Aorta (tissue), 5 donors: ENCODE results near the gene KLKB1. TPM values are rescaled to one million over a fixed set of nuclear protein-coding genes. Genes with fewer than 3 reads are reported as not detected.
"Not testable (repeated sequence)": the region's sequence is repeated elsewhere in the genome, so short reads cannot be mapped to it uniquely, and the experiment has no call there.

Source experiments
- ATAC-seq: fragments of 200-7000 bp; cut with Tn5 transposase; one replicate; pipeline ENCODE4 v1.9.1; 2022; ENCODE audit warnings: moderate library complexity; ENCODE audit not compliant: low FRiP score
- DNase-seq, 2 donors: peaks; one replicate each; pipeline ENCODE4 v3.0.0-alpha.2; 2020
- H3K27ac ChIP-seq, 2 donors: one replicate each; pipeline ENCODE4 v1.5.1; 2013; ENCODE audit warnings: low read length in 2 of 2, mild to moderate bottlenecking in 2 of 2, moderate library complexity in 2 of 2, control low read depth in 1 of 2, inconsistent platforms in 1 of 2, low read depth in 1 of 2
- H3K27me3 ChIP-seq, 2 donors: one replicate each; pipeline ENCODE4 v1.6.1; 2013; ENCODE audit warnings: control low read depth in 1 of 2, low read length in 1 of 2, mild to moderate bottlenecking in 1 of 2, moderate library complexity in 1 of 2; ENCODE audit not compliant: insufficient read depth in 2 of 2, control insufficient read depth in 1 of 2
- H3K36me3 ChIP-seq, 2 donors: one replicate each; pipeline ENCODE4 v1.6.1; 2013; ENCODE audit warnings: control low read depth in 1 of 2, low read length in 1 of 2, mild to moderate bottlenecking in 1 of 2; ENCODE audit not compliant: insufficient read depth in 2 of 2, control insufficient read depth in 1 of 2
- H3K4me1 ChIP-seq, 2 donors: one replicate each; pipeline ENCODE4 v1.6.1; 2013; ENCODE audit warnings: low read length in 2 of 2, control low read depth in 1 of 2, mild to moderate bottlenecking in 1 of 2, moderate library complexity in 1 of 2; ENCODE audit not compliant: insufficient read depth in 2 of 2, control insufficient read depth in 1 of 2
- H3K4me3 ChIP-seq, 2 donors: one replicate each; pipeline ENCODE4 v1.5.1; 2013; ENCODE audit warnings: low read length in 2 of 2, control low read depth in 1 of 2, mild to moderate bottlenecking in 1 of 2
- H3K9me3 ChIP-seq: one replicate; pipeline ENCODE4 v1.6.1; 2013; ENCODE audit warnings: mild to moderate bottlenecking, low read length; ENCODE audit not compliant: control insufficient read depth
- WGBS, 2 donors: extraction: QIAGEN DNeasy Blood & Tissue Kit; methylation state at CpG; one replicate each; pipeline ENCODE4 v1.1.7; 2013; 5-methylcytosine and 5-hydroxymethylcytosine counted together
- intact Hi-C, 2 donors: fragments of 100-400 bp; cut with DNase I; formaldehyde crosslinking; loops; one replicate each; pipeline versions ENCODE4 v1.14.2 to v1.15.0; 2022
- polyA plus RNA-seq, 2 donors: library from polyadenylated mRNA; stranded (reverse); fragments of 200-250 nt; gene quantifications; one replicate each; pipeline ENCODE4 v1.2.3, GENCODE V29; 2013
- total RNA-seq, 2 donors: library from RNA; stranded (reverse); fragmentation: NEBNext Ultra II Directional; extraction: Animal tissue kit (Norgen Biotek cat#: 25700); gene quantifications; one replicate each; pipeline ENCODE4 v1.2.1, GENCODE V29; 2021
- donor health status: healthy with polysubstance abuse.
- donor health status: Bipolar disorder and iron deficiency.
- donor health status: DM: no; HTN: no; CAD: no.
- donor health status: DM: no; HTN: no; CAD: no.
- donor health status: DM: yes; HTN: yes; CAD: no.

The KLKB1 gene
- total and polyA plus RNA-seq, 4 donors: 1.2 to 7.3 (median 2.2) TPM; not detected in 1

DNA sequence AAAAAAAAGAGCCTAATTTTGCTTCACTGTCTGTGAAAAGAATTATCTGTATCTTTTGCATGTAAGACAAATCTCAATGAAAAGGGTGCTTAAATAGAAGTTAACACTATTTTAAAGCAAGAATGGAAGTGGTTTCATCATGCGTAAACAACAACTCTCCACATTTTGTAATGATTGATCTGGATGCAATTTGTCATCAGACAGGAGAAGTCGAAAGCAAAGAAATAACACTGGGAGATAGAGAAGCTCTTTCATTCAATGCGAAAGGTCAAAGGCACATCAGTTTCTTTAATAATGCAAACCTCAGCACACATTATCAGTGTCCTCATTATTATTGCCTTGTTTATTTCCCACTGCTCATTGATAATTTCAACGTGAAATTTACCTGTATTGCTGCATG is 8.8 kb downstream of the KLKB1 start:
- ATAC-seq (no peak), DNase-seq (no peak)
- H3K9me3 ChIP-seq: no peaks in the 10 kb centered on the region
- H3K27me3 ChIP-seq: no peaks in the 10 kb centered on the region
- H3K4me1 ChIP-seq: no peaks in the 10 kb centered on the region
- intact Hi-C loops: no loop called here
- no peak overlapping the region for H3K4me3 ChIP-seq
- H3K36me3 ChIP-seq: peaks cover 0 to 2% of the 10 kb centered on the region in 2 donors
- H3K27ac ChIP-seq: no peak overlapping the region
- 93 to 96% methylated on average over 4 of the region's 4 CpGs for WGBS, 2 donors

DNA sequence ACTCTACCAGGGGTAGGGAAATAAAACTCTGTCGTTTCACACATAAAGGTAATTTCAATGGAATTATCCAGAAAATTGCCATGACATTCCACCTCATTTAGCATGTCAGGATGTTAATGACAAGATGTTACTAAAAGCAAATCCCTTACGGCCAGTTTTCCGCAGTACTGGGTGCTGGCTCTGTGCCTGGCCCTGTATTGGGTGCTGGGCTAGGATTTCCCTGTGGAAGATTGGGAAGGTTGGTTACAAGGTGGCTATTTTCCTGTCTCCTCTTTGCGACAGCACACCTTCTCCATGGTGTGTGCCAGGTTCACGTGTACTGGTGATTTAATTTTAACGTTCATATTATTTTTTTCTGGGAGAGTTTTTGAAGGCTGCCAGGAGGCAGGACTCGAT is 13.1 kb downstream of the KLKB1 start:
- Histone ChIP-seq H3K27ac (no peak overlapping the region), H3K4me3 (no peak overlapping the region), H3K36me3 (peaks cover 0 to 2% of the 10 kb centered on the region in 2 donors), H3K27me3 (no peaks in the 10 kb centered on the region), H3K4me1 (no peaks in the 10 kb centered on the region), H3K9me3 (peaks cover 2% of the 10 kb centered on the region)
- DNase-seq (no peak), ATAC-seq (no peak)
- intact Hi-C loops: no loop called here
- WGBS, 2 donors: 79 to 84% methylated on average over 7 of the region's 7 CpGs

DNA sequence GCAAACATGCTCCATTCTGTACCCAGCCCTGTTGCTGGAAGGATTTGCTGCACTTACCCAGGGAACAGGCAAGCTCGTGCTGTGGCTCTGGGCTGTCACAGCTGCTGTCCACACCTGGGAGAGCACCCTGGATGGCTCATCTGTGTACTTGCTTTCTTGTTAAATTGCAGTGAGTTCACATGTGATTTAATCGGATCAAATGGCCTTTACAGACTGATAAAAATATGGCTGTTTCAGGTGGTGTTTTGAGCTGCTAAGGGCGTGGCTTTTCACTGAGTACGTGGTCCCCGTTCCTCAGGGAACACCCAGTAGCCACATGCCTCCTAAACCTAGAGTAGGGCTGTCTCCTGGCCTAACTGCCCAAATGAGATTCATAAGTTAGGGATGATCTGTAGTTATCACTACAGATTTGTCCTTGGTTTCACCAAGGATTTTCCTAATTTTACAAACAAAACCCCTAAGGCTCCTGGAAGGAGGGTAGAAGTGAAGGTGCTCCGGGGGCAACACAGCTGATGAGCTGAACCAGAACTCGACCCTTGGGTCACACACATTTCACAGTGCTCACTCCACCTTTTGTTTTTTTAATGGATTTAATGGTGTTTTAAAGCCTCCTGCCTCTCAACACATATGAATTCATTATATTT is 13.7 kb downstream of the KLKB1 start:
- intact Hi-C loops: no loop called here
- no peak overlapping the region for H3K4me3 ChIP-seq
- 85 to 86% methylated on average over 7 of the region's 7 CpGs for WGBS, 2 donors
- peaks cover 2% of the 10 kb centered on the region for H3K9me3 ChIP-seq
- ATAC-seq (no peak), DNase-seq (no peak)
- no peak overlapping the region for H3K27ac ChIP-seq
- H3K36me3 ChIP-seq: peaks cover 0 to 2% of the 10 kb centered on the region in 2 donors
- no peaks in the 10 kb centered on the region for H3K4me1 ChIP-seq
- no peaks in the 10 kb centered on the region for H3K27me3 ChIP-seq

DNA sequence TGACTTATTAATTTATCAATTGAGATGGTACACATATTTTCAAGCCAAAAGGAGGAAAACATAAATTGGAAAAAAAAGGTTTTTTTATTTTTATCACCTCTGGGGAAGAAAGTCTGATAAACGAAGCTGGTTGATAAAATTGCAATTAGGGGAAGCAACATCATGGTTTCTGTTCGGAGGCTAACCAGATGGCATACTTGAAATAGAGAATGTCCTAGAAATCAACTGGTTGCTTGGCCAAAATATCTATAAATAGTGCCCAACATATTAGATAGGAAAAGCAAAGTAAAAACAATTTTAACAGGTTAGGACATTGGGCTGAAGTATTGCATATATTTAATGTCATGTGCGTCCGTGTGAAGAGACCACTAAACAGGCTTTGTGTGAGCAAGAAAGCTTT is 14.3 kb downstream of the KLKB1 start:
- no peak overlapping the region for H3K27ac ChIP-seq

DNA sequence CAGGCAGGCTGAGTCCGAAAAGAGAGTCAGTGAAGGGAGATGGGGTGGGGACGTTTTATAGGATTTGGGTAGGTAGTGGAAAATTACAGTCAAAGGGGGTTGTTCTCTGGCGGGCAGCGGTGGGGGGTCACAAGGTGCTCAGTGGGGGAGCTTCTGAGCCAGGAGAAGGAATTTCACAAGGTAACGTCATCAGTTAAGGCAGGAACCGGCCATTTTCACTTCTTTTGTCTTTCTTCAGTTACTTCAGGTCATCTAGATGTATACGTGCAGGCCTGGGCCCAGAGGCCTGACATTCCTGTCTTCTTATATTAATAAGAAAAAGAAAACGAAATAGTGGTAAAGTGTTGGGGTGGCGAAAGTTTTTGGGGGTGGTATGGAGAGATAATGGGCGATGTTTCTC is 14.7 kb downstream of the KLKB1 start:
- H3K27me3 ChIP-seq, intact Hi-C loops, H3K36me3 ChIP-seq, H3K4me3 ChIP-seq, H3K4me1 ChIP-seq, DNase-seq, H3K27ac ChIP-seq, H3K9me3 ChIP-seq, ATAC-seq: not testable (repeated sequence)
- 88 to 89% methylated on average over 10 of the region's 10 CpGs for WGBS, 2 donors

More for the DNA sequence above, 14.3 kb downstream of the KLKB1 start:
- 86 to 88% methylated on average over 4 of the region's 4 CpGs for WGBS, 2 donors
- no peaks in the 10 kb centered on the region for H3K27me3 ChIP-seq
- H3K36me3 ChIP-seq: peaks cover 0 to 2% of the 10 kb centered on the region in 2 donors
- ATAC-seq (no peak), DNase-seq (no peak)
- H3K4me1 ChIP-seq: no peaks in the 10 kb centered on the region
- no peak overlapping the region for H3K4me3 ChIP-seq
- intact Hi-C loops: no loop called here
- H3K9me3 ChIP-seq: peaks cover 2% of the 10 kb centered on the region

DNA sequence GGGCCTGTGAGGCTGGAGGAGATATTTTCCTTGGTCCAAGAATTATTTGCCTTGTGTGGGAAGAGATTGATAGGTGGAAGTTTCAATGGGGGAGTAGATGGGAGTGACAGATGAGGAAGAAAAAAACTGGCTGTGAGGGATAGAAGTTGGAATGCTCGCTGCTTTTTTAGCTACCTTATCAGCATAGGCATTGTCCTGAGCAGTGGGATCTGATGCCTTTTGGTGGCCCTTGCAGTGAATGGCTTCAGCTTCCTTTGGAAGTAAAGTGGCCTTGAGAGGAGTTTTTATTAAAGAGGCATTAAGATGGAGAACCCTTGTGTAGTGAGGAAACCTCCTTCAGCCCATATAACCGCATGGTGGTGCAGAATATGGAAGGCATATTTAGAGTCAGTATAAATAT is 16.0 kb downstream of the KLKB1 start:
- peaks cover 2% of the 10 kb centered on the region for H3K9me3 ChIP-seq
- no peak overlapping the region for H3K27ac ChIP-seq
- H3K4me3 ChIP-seq: no peak overlapping the region
- WGBS, 2 donors: 73 to 87% methylated on average over 2 of the region's 2 CpGs
- H3K27me3 ChIP-seq: no peaks in the 10 kb centered on the region
- DNase-seq (no peak), ATAC-seq (no peak)
- intact Hi-C loops: no loop called here
- H3K4me1 ChIP-seq: no peaks in the 10 kb centered on the region
- no peaks in the 10 kb centered on the region for H3K36me3 ChIP-seq

DNA sequence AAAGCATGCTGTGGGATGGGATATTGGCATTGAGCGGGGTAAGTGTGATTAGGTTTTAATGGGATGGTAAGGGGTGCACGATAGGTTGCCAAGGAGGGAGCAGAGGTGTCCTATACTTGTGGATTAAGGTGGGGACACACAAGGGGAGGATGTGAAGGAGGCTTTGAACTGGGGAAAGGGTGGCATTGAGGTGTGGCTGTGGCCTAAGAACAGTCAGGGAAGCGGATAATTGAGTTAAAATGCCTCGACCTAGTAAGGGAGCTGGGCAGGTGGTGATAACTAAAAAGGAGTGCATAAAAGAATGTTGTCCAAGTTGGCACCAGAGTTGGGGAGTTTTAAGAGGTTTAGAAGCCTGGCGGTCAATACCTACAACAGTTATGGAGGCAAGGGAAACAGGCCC is 17.5 kb downstream of the KLKB1 start:
- Histone ChIP-seq H3K27ac (no peak overlapping the region), H3K36me3 (no peaks in the 10 kb centered on the region), H3K27me3 (no peaks in the 10 kb centered on the region), H3K4me3 (no peak overlapping the region), H3K4me1 (no peaks in the 10 kb centered on the region), H3K9me3 (peaks cover 2% of the 10 kb centered on the region)
- no peak for ATAC-seq
- intact Hi-C loops: no loop called here
- 88 to 96% methylated on average over 5 of the region's 5 CpGs for WGBS, 2 donors
- DNase-seq: no peak

DNA sequence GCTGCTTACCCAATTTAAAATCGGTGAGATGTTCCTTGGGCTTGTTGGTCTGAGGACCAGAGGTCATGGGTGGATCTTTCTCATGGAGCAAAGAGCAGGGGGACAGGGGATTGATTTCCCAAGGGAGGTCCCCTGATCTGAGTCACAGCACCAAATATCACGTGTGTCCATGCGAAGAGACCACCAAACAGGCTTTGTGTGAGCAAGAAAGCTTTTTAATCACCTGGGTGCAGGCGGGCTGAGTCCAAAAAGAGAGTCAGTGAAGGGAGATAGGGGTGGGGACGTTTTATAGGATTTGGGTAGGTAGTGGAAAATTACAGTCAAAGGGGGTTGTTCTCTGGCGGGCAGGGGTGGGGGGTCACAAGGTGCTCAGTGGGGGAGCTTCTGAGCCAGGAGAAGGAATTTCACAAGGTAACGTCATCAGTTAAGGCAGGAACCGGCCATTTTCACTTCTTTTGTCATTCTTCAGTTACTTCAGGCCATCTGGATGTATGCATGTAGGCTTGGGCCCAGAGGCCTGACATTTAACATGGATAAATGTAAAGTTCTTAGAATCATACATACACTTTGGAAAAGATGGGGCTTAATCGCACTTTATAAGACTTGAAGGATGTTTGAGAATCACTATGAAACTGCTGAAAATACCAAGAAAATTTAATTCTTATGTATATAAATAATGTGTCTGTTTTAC is 19.9 kb downstream of the KLKB1 start:
- H3K4me3 ChIP-seq, DNase-seq, ATAC-seq, H3K4me1 ChIP-seq, H3K36me3 ChIP-seq, intact Hi-C loops, H3K9me3 ChIP-seq, H3K27ac ChIP-seq, H3K27me3 ChIP-seq: not testable (repeated sequence)
- WGBS, 2 donors: 89 to 91% methylated on average over 9 of the region's 9 CpGs

DNA sequence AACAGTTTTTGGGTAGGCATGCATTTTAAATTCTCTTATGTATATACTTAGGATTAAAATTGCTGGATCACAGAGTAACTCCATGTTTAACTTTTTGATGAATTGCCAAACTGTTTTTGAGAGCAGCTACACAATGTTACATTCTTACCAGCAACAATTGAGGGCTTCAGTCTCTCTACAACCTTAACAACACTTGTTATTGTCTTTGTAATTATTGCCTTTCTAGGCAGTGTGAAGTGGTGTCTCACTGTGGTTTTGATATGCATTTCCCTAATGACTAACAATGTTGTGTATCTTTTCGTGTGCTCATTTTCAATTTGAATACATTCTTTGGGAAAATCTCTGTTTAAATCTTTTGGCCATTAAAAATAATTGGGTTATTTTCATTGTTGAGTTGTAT is 21.3 kb downstream of the KLKB1 start:
- ATAC-seq (no peak), DNase-seq (no peak)
- Histone ChIP-seq H3K27ac (no peak overlapping the region), H3K36me3 (no peaks in the 10 kb centered on the region), H3K9me3 (peaks cover 2% of the 10 kb centered on the region), H3K4me1 (no peaks in the 10 kb centered on the region), H3K27me3 (no peaks in the 10 kb centered on the region), H3K4me3 (no peak overlapping the region)
- intact Hi-C loops: no loop called here
- WGBS, 2 donors: 77 to 86% methylated on average over 1 of the region's 1 CpG
